H1 (cell line): ENCODE measurements around the gene PI16. TPM values are rescaled to one million over a fixed set of nuclear protein-coding genes. Genes with fewer than 3 reads are reported as not detected.
A peak's percentile ranks its signal among the peaks of the same experiment; 100 is the strongest.

Source experiments
- CTCF ChIA-PET: fragments of 300-600 bp; sonication (Branson Sonifier 250); formaldehyde crosslinking; loops from one replicate; lab custom pipeline; 2021; ENCODE audit not compliant: partially characterized antibody; lab: Charles Lee
- POLR2A ChIA-PET: fragments of 300-600 bp; sonication (Branson Sonifier 250); formaldehyde crosslinking; loops from one replicate; lab custom pipeline; 2021; ENCODE audit warnings: inconsistent platforms; ENCODE audit not compliant: partially characterized antibody; lab: Charles Lee
- DNase-seq, 2 experiments: peaks; one replicate each; pipeline versions ENCODE4 v3.0.0 to v3.0.0-alpha.2; 2010 to 2022; ENCODE audit warnings: low spot score in 2 of 2, low read depth in 1 of 2, mixed read lengths in 1 of 2
- FAIRE-seq: peaks from 2 replicates; lab custom pipeline; 2011; peaks lifted over from hg19 to GRCh38; lab: Jason Lieb, UNC
- H2AFZ ChIP-seq: 2 replicates; pipeline ENCODE4 v1.8.1; 2012; ENCODE audit warnings: low read length, inconsistent platforms
- H2AK5ac ChIP-seq: 2 replicates; pipeline ENCODE4 v1.6.1; 2013; ENCODE audit warnings: low read depth, low read length
- H2BK120ac ChIP-seq: replicated peaks from 2 replicates; pipeline ENCODE3; 2013; ENCODE audit warnings: low read depth, low read length, inconsistent platforms
- H2BK12ac ChIP-seq: 2 replicates; pipeline ENCODE4 v1.6.1; 2013; ENCODE audit warnings: low read depth, low read length
- H2BK15ac ChIP-seq: 2 replicates; pipeline ENCODE4 v1.6.1; 2013; ENCODE audit warnings: low read length
- H2BK20ac ChIP-seq: 2 replicates; pipeline ENCODE4 v1.6.1; 2013; ENCODE audit warnings: low read length
- H2BK5ac ChIP-seq: 2 replicates; pipeline ENCODE4 v1.6.1; 2013; ENCODE audit warnings: low read depth, low read length
- H3K14ac ChIP-seq: 2 replicates; pipeline ENCODE4 v1.6.1; 2013; ENCODE audit warnings: inconsistent platforms; ENCODE audit not compliant: insufficient read length
- H3K18ac ChIP-seq: 2 replicates; pipeline ENCODE4 v1.6.1; 2013; ENCODE audit warnings: low read length; ENCODE audit errors: extremely low read depth
- H3K23ac ChIP-seq: 2 replicates; pipeline ENCODE4 v1.6.1; 2013; ENCODE audit warnings: inconsistent platforms; ENCODE audit not compliant: insufficient read length
- H3K23me2 ChIP-seq: 2 replicates; pipeline ENCODE4 v1.6.1; 2013; ENCODE audit warnings: low read depth, low read length
- H3K27ac ChIP-seq: 2 replicates; pipeline ENCODE4 v1.6.1; 2011; ENCODE audit warnings: low read depth, low read length, inconsistent platforms
- H3K27me3 ChIP-seq, 4 experiments: replicated peaks in 1 of 4; 1 replicate in 1 of 4; 2 replicates in 3 of 4; pipeline versions ENCODE4 v1.6.1 to v1.8.1; 2011 to 2013; ENCODE audit warnings: low read length in 3 of 4, mild to moderate bottlenecking in 3 of 4, inconsistent platforms in 2 of 4, mixed read lengths in 2 of 4, moderate library complexity in 1 of 4; ENCODE audit not compliant: control insufficient read depth in 3 of 4, insufficient read depth in 3 of 4; ENCODE audit errors: extremely low read depth in 1 of 4
- H3K36me3 ChIP-seq, 4 experiments: 2 replicates each; pipeline versions ENCODE4 v1.6.1 to v1.8.1; 2011 to 2013; ENCODE audit warnings: mild to moderate bottlenecking in 4 of 4, low read length in 3 of 4, moderate library complexity in 2 of 4, control low read depth in 1 of 4, inconsistent platforms in 1 of 4; ENCODE audit not compliant: insufficient read depth in 4 of 4, control insufficient read depth in 2 of 4
- H3K4ac ChIP-seq: replicated peaks from 2 replicates; pipeline ENCODE3; 2013; ENCODE audit warnings: low read length, low read depth, mixed read lengths, inconsistent platforms; ENCODE audit not compliant: insufficient read length
- H3K4me1 ChIP-seq, 4 experiments: replicated peaks in 1 of 4; 1 replicate in 1 of 4; 2 replicates in 3 of 4; pipeline versions ENCODE4 v1.6.1 to v1.8.1; 2011 to 2013; ENCODE audit warnings: low read length in 3 of 4, inconsistent platforms in 2 of 4, mixed read lengths in 1 of 4; ENCODE audit not compliant: insufficient read depth in 4 of 4, control insufficient read depth in 3 of 4
- H3K4me2 ChIP-seq, 2 experiments: 2 replicates each; pipeline versions ENCODE4 v1.6.1 to v1.8.1; 2011 to 2013; ENCODE audit warnings: low read depth in 2 of 2, low read length in 2 of 2, control low read depth in 1 of 2, inconsistent platforms in 1 of 2, mild to moderate bottlenecking in 1 of 2; ENCODE audit not compliant: insufficient read depth in 1 of 2
- H3K4me3 ChIP-seq, 4 experiments: fragments of 200-600, 300-600 bp in 1 of 4; sonication (generic), shearing (Covaris generic), sonication (Bioruptor Twin) in 1 of 4; 2 replicates each; pipeline versions ENCODE4 v1.5.1 to v1.8.1; 2011 to 2016; ENCODE audit warnings: low read length in 4 of 4, low read depth in 3 of 4, control low read depth in 2 of 4, inconsistent platforms in 2 of 4, mild to moderate bottlenecking in 2 of 4, mixed read lengths in 1 of 4, moderate library complexity in 1 of 4; ENCODE audit not compliant: insufficient read depth in 2 of 4; ENCODE audit errors: extremely low read depth in 1 of 4
- H3K56ac ChIP-seq: replicated peaks from 2 replicates; pipeline ENCODE3; 2013; ENCODE audit warnings: low read depth, mild to moderate bottlenecking, mixed read lengths, low read length, inconsistent platforms; ENCODE audit not compliant: insufficient read length
- H3K79me1 ChIP-seq: 2 replicates; pipeline ENCODE4 v1.6.1; 2013; ENCODE audit warnings: low read depth, low read length, control low read depth
- H3K79me2 ChIP-seq, 2 experiments: 2 replicates each; pipeline versions ENCODE4 v1.6.1 to v1.8.1; 2012 to 2013; ENCODE audit warnings: low read length in 2 of 2, mild to moderate bottlenecking in 2 of 2, inconsistent platforms in 1 of 2; ENCODE audit not compliant: insufficient read depth in 2 of 2, control insufficient read depth in 1 of 2
- H3K9ac ChIP-seq, 4 experiments: replicated peaks in 1 of 4; 1 replicate in 1 of 4; 2 replicates in 3 of 4; pipeline versions ENCODE4 v1.6.1 to v1.8.1; 2011 to 2013; ENCODE audit warnings: low read depth in 3 of 4, low read length in 3 of 4, control low read depth in 2 of 4, mild to moderate bottlenecking in 2 of 4, moderate library complexity in 2 of 4, inconsistent platforms in 1 of 4; ENCODE audit errors: extremely low read depth in 1 of 4
- H3K9me3 ChIP-seq, 2 experiments: 2 replicates each; pipeline versions ENCODE4 v1.6.1 to v1.8.1; 2012 to 2013; ENCODE audit warnings: mild to moderate bottlenecking in 2 of 2, moderate library complexity in 2 of 2, control low read depth in 1 of 2, inconsistent platforms in 1 of 2, low read depth in 1 of 2, low read length in 1 of 2, mixed read lengths in 1 of 2; ENCODE audit not compliant: insufficient read depth in 2 of 2
- H4K20me1 ChIP-seq, 2 experiments: replicated peaks in 1 of 2; 2 replicates each; pipeline versions ENCODE3 to v1.8.1; 2011 to 2013; ENCODE audit warnings: inconsistent platforms in 2 of 2, low read length in 2 of 2, mild to moderate bottlenecking in 1 of 2; ENCODE audit not compliant: insufficient read depth in 2 of 2, control insufficient read depth in 1 of 2
- H4K5ac ChIP-seq: 2 replicates; pipeline ENCODE4 v1.6.1; 2013; ENCODE audit warnings: low read length, low read depth, mixed read lengths, inconsistent platforms; ENCODE audit not compliant: insufficient read length
- H4K8ac ChIP-seq: 2 replicates; pipeline ENCODE4 v1.8.0; 2013; ENCODE audit warnings: mild to moderate bottlenecking, moderate library complexity, low read length, inconsistent platforms; ENCODE audit not compliant: insufficient read depth; ENCODE audit errors: extremely low read depth
- H4K91ac ChIP-seq: replicated peaks from 2 replicates; pipeline ENCODE3; 2013; ENCODE audit warnings: low read length, mixed read lengths, inconsistent platforms; ENCODE audit not compliant: insufficient read length
- MAX ChIP-seq: IDR thresholded peaks from 2 replicates; pipeline ENCODE4 v1.6.1; 2012; ENCODE audit warnings: inconsistent platforms
- RAD21 ChIP-seq, 2 experiments: IDR thresholded peaks in 1 of 2; conservative IDR thresholded peaks in 1 of 2; 2 replicates each; pipeline ENCODE4 v1.6.1; 2011; ENCODE audit warnings: low read depth in 2 of 2, low read length in 2 of 2, improper control_type of control experiment in 1 of 2, inconsistent platforms in 1 of 2, mild to moderate bottlenecking in 1 of 2, moderate library complexity in 1 of 2
- WGBS, 2 experiments: shearing (Covaris generic) in 1 of 2; methylation state at CpG; one replicate each; pipeline versions ENCODE4 v1.1.6 to v1.1.7; 2013 to 2015; ENCODE audit warnings: low lambda C conversion rate in 2 of 2, mixed read lengths in 2 of 2, inconsistent platforms in 1 of 2, low coverage in 1 of 2, missing lambda C conversion rate in 1 of 2; ENCODE audit not compliant: insufficient replicate concordance in 2 of 2, insufficient coverage in 1 of 2, insufficient read length in 1 of 2; ENCODE audit errors: extremely low coverage in 1 of 2, missing lambda C conversion rate in 1 of 2; 5-methylcytosine and 5-hydroxymethylcytosine counted together
- polyA plus RNA-seq, 7 experiments: library from polyadenylated mRNA; depleted of rRNA in 3 of 7; stranded (reverse) in 5 of 7; unstranded in 2 of 7; fragments of >200 nt in 5 of 7; fragments of 200-250 nt in 2 of 7; gene quantifications; 1 replicate in 5 of 7; 2 replicates in 1 of 7; 4 replicates in 1 of 7; pipeline versions ENCODE4 v1.2.1 to v1.2.3, GENCODE V29; 2011 to 2013; ENCODE audit warnings: missing spikeins in 2 of 7, mixed read lengths in 2 of 7
- total RNA-seq: library from RNA; stranded (reverse); fragmentation: NEBNext Ultra II Directional; extraction: Animal tissue kit (Norgen Biotek cat#: 25700); gene quantifications from 2 replicates; pipeline ENCODE4 v1.2.1, GENCODE V29; 2021

Gene PI16
- total and polyA plus RNA-seq, 2 of the 8 experiments (the other 6 are each of a cell fraction or from before 2014, with no cell fraction given), result 0.05 TPM; not detected in 1

DNA sequence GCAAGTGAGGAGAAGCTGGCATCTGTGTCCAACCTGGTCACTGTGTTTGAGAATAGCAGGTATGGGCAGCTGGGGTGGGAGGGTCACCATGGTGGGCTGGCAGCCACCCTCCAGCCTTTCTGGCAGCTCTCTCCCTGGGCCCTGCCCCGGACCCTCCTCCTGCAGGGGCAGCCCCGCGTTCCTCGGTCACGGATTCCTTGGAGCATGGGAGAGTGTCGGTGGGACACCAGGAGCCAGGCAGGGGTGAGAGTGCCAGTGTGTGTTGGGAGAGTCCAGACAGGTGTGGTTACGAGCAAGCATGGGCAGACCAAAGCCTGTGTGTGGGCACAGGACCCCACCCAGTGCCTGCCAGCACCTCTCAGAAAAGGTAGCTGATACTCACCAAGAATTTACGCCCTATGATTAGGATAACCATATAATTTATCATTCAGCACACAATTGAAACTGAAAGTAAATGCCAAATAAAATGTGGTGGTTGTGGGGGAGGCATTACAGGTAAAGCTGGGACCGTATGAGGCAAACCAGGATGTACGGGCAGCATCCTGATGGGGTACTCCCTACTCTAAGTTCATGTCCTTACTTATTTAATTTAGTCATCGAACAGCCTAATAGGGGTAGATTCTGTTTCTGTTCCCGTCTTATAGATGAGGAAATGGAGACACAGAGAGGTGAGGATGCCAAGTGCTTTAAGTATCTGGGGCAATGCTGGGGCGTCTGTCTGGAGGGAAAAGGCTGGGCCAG is 51.5 kb downstream of the PI16 start:
- H3K36me3 ChIP-seq, result no peaks in the 10 kb centered on the region
- H3K4me1 ChIP-seq, result no peaks in the 10 kb centered on the region
- H3K79me2 ChIP-seq, result no peaks in the 10 kb centered on the region
- H3K9ac ChIP-seq, result no peak overlapping the region
- H3K79me1 ChIP-seq, result no peaks in the 10 kb centered on the region
- H2BK5ac ChIP-seq, result no peak overlapping the region
- DNase-seq (no peak), FAIRE-seq (no peak)
- no peak overlapping the region for H4K91ac ChIP-seq
- no peak overlapping the region for H3K14ac ChIP-seq
- H2BK15ac ChIP-seq, result no peak overlapping the region
- POLR2A ChIA-PET, result interaction anchor here (2.2 to 2.5 kb wide), 2 partner anchors 12 to 20 kb away, joined by 6 to 9 read pairs; partner anchors contain the start of gene MTCH1
- CTCF ChIA-PET, result interaction anchor here (1.0 to 6.5 kb wide), 11 partner anchors 12 to 247 kb away, joined by 3 to 74 read pairs (median 4); no protein-coding TSS in a partner anchor
- no peak overlapping the region for H3K4me3 ChIP-seq
- H2AK5ac ChIP-seq, result no peak overlapping the region
- no peak overlapping the region for H4K8ac ChIP-seq
- no peak overlapping the region for H4K5ac ChIP-seq
- no peak overlapping the region; the same call in 1 of the 2 replicates for H3K27ac ChIP-seq
- no peaks in the 10 kb centered on the region for H3K9me3 ChIP-seq
- H2BK20ac ChIP-seq, result no peak overlapping the region
- H3K23ac ChIP-seq, result no peak overlapping the region
- no peak overlapping the region for H2AFZ ChIP-seq
- H3K27me3 ChIP-seq, result no peaks in the 10 kb centered on the region
- no peaks in the 10 kb centered on the region for H4K20me1 ChIP-seq
- WGBS, 2 experiments, result 89% methylated on average over 9 of the region's 13 CpGs; no CpG with 5 or more reads in 1 of the 2 experiments
- H2BK12ac ChIP-seq, result 0 out of 2 replicates have a peak overlapping the region, but pooled peaks have one; percentile 17
- H2BK120ac ChIP-seq, result no peak overlapping the region
- no peak overlapping the region for H3K56ac ChIP-seq
- no peaks in the 10 kb centered on the region for H3K23me2 ChIP-seq
- TF ChIP-seq MAX (no peak), RAD21 (IDR thresholded peaks at IDR 0.05 in 1 of 2, conservative IDR thresholded peaks at IDR 0.05 in 1 of 2; ENCODE audit: low read depth in 2 of 2, low read length in 2 of 2) (no peak)
- no peak overlapping the region for H3K4me2 ChIP-seq
- no peak overlapping the region for H3K18ac ChIP-seq
- no peak overlapping the region for H3K4ac ChIP-seq
